HG02943 (cell line): ENCODE measurements around the gene DPH6.

Experiments
- ATAC-seq: cut with Tn5 transposase; IDR thresholded peaks from one replicate; pipeline ENCODE4 v1.9.1; 2021; ENCODE audit warnings: mild to moderate bottlenecking, low read depth, moderate library complexity; ENCODE audit not compliant: unreplicated experiment

Gene DPH6

DNA sequence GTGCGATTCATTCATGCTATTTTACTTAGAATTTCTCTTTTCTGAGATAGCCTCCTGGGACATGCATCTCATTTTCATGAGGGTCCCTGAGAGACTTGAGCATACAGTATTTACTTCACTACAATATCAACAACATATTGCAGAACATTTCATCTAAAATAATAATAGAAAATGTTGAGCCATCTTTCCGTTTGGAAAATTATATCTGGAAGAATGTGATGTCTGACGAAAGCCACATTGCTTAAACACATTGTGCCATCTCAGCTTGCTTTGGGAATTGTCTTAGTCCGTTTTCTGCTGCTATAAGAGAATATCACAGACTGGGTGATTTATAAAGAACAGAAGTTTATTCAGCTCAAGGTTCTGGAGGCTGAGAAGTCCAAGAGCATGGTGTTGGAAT, 55.5 kb downstream of the DPH6 start:
- no peak for ATAC-seq

DNA sequence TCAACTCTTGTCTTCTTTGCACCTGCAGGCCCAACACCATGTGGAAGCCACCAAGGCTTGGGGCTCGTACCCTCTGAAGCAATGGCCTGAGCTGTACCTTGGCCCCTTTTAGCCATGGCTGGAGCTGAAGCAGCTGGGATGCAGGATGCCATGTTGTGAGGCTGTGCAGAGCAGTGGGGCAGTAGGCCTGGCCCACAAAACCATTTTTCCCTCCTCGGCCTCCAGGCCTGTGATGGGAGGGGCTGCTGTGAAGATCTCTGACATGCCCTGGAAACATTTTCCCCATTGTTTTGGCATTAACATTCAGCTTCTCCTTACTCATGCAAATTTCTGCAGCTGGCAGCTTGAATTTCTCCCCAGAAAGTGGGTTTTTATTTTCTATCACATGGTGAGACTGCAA, 58.5 kb downstream of the DPH6 start:
- ATAC-seq: no peak

DNA sequence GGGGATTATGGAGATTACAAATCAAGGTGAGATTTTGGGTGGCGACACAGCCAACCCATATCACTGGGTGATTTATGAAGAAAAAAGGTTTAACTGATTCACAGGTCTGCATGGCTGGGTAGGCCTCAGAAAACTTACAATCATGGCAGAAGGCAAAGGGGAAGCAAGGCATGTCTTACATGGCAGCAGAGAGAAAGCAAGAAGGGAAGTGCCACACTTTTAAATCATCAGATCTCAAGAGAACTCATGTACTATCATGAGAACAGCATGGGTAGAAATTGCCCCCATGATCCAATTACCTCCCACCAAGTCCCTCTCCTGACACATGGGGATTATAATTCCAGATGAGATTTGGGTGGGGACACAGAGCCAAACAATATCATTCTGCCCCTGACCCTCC, 59.7 kb downstream of the DPH6 start:
- ATAC-seq: no peak

DNA sequence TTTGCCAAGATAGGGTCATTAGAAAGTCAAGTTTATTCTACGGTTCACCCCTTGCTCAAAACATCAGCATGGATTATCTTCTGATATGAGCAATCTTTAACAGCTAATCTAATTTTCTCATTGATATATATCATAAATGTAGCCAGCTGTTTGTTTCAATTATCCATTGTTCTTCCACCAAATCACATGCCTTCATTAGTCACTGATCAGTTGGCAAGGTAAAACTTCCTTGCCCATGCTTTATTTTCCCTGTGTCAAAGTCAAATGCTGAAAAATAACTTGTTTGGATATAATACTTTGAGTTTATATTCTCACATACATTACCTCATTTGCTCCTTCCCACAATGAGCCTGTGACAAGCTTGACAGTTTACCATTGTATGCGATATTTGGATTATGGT, 60.6 kb downstream of the DPH6 start:
- no peak for ATAC-seq

DNA sequence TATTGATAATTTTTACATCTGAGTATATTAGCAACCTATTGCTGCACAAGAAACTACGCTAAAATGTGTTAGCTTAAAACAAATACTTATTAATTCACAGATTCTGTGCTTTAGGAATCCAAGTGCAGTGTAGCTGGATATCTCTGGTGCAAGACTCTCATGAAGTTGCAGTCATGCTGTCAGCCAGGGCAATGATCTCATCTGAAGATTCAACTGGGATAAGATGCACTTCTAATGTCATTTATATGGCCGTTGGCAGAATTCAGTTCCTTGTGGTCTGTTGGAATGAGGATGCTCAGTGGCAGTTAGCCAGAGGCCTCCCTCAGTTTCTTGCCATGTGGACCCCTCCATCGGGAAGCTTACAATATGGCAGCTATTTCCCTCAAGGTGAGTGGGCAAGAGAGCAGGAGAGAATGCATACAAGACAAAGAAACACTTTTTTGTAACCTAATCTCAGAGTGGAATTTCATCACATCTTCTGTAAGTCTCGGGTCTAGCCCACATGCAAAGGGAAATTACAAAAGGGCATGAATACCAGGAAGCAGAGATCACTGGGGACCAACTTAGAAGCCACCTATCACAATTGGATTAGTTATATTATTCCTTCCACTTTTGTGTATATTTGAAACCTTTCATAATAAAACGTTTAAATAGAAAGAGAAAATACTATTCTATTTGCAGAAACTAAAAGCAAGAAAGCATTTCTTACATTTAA, 61.6 kb downstream of the DPH6 start:
- no peak for ATAC-seq

DNA sequence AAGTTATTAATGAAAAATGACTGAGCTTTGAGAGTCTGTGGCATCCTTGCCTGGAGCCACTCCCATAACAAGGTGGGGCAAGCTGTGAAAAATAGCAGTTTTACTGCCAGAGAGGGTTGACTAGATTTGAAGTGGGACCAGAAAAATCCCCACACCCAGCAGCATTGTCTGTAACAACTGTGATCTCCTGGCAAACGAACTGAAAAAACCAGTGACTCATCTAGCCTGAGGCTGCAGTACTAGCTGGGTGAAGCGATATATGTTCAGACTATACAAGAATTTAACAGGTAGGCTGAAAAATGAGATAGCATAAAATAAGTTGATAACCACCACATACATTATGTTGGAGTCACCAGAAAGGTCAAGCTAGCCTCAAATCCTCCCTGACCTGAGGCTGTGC, 64.0 kb downstream of the DPH6 start:
- ATAC-seq: no peak

DNA sequence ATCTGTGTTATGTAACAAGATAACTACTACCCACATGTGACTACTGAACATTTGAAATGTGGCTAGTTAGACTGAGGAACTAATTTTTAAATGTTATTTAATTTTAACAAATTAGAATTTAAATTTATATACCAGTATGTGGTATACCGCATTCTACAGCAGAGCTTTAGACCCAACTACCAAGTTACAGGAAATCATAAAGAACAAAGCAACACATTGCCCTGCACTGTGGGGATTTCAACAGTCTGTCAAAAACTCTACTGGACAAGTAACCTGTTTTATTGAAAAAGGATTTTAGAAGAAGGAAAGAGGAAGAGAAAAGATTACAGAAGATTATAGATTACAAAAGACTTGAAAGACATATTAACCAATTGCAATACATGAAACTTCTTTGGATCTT, 64.9 kb downstream of the DPH6 start:
- ATAC-seq: no peak

DNA sequence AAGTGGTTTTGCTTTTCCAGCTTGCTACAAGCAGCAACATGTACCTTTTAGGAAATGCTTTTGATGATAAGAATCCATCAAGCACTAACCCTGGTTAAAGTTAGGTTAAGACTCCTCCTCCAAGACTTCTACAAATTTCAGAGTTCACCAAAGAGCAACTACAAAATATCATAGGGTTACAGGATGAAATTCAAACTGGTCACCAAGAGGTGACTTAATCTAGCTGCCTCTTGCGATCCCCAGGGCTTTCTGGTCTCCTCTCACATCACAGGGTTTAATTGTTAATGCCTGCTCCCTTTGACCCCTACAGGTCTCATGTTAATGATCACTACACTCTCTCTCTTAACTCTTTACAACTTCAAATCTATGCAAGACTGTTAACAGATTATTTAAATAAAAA, 66.5 kb downstream of the DPH6 start:
- ATAC-seq: no peak

DNA sequence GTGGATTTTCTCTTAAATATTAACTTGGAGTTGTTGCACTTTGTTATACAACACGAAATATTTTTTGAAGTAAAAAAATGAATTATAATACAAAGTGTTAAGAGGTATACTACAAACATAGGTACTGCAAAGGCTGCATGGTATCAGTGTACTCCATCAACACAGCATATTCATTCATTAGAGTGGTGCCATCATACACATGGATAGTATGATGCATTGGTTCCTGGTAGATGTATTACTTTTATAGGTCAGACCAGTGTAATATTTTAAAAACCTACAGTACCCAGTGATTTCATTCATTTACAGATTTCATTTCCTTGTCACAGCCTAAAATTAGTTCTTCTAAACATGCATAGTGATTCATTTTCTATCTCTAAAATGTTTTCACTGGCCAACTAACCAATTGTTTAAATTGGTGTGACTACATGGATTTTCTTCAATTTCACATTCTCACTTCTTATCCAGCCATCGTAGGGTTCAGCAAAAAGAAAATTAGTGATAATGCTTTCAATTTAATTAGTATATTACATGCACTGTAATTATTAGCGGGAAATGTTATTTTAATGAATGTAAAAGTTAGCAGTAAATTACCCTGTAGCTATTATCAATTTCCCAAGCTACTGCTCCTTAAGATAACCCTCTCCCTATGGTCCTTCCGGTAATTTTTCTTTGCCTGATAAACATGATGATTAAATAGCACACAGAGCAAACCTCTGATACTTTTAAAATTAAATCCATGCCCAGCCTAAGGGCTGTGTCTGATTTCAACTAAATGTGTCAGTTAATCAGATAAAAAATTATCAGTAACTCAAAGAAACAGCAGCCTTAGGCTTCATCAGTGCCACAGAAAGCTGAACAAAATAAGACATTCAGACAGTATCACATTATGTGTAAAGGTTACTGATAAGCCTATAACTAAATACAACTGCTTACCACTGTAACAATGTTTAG, 68.4 kb downstream of the DPH6 start:
- no peak for ATAC-seq

DNA sequence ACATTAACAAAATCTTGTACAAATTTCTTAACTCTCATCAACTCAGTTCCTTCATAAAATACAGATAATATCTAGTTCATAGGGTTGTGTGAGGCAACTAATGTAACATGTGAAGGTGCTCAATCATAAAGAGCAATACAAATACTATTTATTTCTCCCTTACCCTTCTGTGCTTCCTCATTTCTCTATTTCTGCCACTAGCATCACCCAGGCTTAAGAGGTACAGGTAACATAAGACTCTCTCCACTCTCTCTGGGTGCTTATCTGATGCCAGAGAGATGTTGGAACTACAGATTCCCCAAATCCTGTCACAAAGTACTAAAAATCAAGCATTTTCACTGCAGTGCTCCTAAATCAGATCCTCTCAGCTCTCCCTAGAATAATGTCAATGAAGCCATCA, 74.9 kb downstream of the DPH6 start:
- no peak for ATAC-seq

DNA sequence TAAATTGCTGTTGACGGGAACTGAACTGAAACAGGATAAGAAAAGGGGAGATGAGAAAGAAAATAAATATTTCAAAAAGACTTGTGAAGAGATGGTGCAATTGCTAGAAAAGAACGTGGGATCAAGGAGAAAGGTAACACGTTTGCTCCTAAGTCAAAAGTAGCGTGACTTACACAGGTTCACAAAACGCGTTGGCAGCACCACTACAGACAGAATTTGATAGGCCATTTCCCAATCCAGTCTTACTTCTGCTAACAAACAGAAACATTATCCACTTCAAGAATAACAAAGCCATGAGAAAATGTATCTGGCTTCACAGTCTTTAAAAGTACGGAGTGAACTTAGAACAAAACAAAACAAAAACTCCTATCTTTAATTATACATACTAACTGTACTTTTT, 75.5 kb downstream of the DPH6 start:
- no peak for ATAC-seq

DNA sequence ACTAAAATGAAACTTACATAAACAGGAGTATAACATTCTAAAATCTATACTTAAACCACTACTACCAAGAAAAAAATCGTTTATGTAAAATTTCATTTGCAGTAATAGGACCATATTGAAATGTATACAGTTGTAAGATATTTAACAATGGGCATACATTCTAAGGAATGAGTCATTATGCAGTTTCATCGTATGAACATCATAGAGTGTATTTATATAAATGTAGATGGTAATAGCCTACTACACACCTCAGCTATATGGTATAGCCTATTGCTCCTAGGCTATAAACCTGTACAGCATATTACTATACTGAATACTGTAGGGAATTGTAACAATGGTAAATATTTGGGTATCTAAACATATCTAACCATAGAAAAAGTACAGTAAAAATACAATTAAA, 79.5 kb downstream of the DPH6 start:
- ATAC-seq: no peak

DNA sequence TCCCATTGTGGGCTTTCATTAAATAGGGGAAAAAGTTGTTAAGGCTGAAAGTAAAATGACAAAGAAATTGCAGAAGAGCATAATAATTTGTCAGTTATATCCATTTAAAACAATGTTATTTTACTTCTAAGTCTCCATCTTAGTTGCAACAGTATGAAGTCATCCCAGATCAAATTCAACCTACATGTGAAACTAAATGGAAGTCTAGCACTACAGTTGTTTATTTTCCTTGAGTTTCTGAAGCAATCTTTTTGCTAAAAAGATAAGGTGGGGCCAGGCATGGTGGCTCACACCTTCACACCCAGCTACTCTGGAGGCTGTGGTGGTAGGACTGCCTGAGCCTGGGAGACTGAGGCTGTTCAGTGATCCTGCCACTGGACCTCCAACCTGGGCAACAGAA, 80.2 kb downstream of the DPH6 start:
- no peak for ATAC-seq

DNA sequence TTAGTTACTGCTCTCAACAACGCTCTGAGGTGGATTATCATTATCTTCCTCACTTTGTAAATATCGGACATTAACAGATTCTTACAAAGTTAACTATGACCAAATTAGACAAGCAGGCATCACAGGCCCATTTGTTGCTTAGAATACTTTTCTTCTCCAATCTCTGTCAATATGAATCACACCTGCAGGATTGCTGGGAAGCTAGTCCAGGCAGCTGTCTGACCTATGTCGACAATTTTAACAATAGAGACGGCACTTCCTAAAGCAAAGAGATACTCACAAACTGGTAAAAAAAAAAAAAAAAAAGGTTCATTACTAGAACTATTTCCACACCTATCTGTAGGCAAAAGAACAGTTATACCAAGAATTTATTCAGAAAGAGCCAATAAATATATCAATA, 85.3 kb downstream of the DPH6 start:
- no peak for ATAC-seq

DNA sequence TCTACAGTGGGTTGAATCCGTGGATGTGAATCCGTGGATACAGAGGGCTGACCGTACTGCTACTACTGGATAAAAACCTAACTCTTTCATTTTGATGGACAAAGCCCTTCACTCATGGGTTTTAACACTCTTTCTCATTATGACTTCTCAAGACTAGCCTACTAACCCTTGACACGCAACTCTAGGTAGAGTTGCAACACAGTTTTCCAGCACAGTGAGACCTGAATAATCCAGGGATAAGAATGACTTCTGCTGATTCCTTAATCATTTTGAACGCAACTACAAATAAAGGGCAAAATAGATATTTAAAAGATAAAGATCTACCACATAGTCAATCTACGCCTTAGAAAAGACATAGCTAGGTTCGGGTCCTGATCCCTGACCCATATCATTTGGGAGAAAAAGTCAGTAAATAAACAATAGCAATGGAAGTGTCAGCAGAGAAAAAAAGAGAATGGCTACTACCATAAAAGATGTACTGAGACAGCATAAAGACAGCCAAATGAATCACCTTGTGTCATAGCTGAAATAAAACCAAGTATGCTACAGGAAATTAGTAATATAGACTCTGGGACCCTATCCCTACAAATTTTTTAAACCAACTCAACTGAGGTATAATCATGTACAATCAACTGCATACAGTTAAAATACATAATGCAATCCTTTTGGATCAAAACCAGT, 87.6 kb downstream of the DPH6 start:
- ATAC-seq: no peak

DNA sequence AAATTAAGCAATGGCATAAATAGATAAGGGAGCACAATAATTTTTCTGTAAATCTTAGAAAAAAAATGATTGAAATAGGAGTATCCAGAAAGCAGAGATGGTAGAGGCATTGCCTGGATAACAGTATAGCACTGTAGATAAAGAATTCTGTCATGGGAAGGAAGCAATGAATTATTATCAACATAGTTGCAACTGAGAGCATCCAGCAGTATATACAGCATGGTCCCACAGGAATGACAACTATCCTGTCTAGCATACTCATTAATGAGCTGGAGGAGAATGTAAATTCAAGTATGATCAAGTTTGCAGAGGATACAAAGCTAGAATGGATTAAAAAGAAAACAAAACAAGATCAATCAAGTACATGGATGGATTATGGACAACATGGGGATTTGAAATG, 90.8 kb downstream of the DPH6 start:
- no peak for ATAC-seq

DNA sequence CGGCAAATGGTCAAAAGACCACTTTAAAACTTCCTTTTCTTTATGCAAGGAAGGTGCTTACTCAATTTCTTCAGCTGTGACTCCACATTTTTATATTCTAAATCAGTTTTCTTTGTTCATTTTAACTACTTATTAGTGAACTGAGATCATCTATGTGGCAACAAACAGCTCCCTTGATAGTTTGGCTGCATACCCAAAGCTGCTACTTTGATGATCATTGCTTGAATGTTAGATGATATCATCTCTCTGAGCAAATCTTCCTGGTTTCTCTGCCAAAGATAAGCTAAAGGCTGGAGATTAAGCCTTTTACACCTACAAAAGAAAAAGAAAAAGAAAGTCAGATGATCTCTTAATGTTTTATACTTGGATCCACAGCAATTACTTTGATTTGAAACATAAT, 95.5 kb downstream of the DPH6 start:
- no peak for ATAC-seq

DNA sequence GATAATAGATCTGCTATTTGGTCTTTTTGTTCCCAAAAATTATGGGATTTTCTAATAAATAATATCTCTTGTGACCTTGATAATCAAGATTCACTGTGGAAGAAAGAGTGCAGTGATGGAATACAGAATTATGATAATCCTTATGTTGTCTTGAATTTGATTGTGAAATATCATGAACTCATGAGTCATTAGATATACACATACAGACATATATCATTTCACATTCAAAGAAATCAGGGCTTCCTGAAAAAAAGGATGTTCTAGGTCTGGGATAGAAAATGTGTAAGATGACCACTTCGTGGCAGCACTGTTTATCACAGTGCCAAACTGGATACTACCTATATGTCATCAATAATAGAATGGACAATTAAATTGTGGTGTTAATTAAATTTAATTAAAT, 97.7 kb downstream of the DPH6 start:
- no peak for ATAC-seq

DNA sequence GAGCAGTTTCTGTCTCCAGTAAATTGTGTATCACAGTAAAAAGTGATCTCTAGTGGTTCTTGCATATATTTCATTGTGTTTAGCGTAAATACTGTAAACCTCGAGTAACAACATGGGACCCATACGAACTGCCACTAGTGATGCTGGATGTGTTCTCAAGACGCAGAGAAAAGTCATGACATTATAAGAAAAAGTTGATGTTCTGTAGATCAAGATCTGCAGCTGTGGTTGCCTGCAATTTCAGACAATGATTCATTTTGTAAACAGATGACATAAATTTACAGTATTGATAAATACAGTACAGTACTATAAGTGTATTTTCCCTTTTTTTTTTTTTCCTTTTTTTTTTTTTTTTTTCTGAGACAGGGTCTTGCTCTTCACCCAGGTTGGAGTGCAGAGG, 100.1 kb downstream of the DPH6 start:
- no peak for ATAC-seq

DNA sequence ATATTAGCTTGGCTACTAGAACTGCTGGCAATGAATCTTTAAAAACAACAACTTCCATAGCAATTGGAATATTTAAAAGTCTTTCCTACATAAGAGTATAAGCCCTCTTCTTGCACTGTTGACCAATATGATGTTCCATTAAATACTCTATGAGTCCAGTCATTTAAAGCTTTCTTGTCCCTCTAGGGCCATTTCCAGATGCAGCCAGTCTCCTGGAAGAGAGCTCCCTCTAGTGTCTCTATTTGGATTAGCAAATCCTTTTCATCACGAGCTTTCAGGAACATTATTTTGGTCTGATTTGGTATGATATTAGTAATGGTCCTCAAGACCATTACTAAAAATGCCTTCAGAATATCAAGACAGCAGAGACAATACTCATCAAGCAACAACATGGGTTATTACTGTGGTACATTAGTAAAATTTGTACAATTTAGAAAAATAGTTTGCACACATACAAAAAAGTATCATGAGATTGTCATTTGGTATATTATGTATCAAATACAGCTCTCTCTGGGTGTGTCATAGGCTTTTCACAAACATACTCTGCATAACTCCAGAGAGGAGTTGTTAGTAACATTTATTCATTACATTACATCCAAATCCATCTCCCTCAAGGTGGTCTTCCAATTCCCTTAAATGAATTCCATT, 101.3 kb downstream of the DPH6 start:
- no peak for ATAC-seq

DNA sequence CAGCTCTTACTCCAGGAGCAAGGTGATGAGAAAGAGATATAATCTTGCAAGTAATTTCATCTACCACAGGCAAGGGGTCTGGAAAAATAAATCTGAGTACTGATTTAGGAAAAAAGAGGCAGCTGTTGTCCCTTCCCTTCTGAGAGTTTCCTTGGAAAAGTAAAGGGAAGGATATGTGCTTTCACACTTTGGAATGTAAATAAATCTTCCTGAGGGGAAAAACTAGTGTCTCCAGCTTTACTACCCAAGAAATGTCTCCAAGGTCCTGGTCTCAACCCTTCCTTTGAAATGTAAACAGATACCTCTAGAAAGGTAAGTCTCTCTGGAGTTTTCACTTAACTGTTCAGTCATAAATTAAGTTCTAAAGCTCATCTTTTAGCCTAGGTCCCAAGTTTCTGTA, 102.6 kb downstream of the DPH6 start:
- no peak for ATAC-seq
